K562 (cell line): Measurements from ENCODE around the gene RPL28. TPM values are rescaled to one million over a fixed set of nuclear protein-coding genes. Genes with fewer than 3 reads are reported as not detected.
A peak's percentile ranks its signal among the peaks of the same experiment; 100 is the strongest.

Source experiments
- ARNT ChIP-seq, 2 experiments: fragments of 450-650 bp; IDR thresholded peaks; 2 replicates each; pipeline ENCODE4 v1.6.1; 2016; ENCODE audit warnings: mild to moderate bottlenecking in 1 of 2
- CHD1 ChIP-seq: fragments of 200-600 bp; sonication (generic); IDR thresholded peaks from one replicate; pipeline ENCODE4 v1.6.1; 2012; ENCODE audit warnings: mild to moderate bottlenecking, moderate library complexity, low read length, inconsistent platforms
- ILK ChIP-seq: fragments of 450-650 bp; IDR thresholded peaks from 2 replicates; pipeline ENCODE4 v1.6.1; 2016; ENCODE audit warnings: missing genetic modification characterization, low read depth, mild to moderate bottlenecking, missing compliant biosample characterization, moderate library complexity, borderline replicate concordance
- MCM3 ChIP-seq: fragments of 450-650 bp; IDR thresholded peaks from 2 replicates; pipeline ENCODE4 v1.6.1; 2016
- RBFOX2 ChIP-seq: fragments of 200-400 bp; formaldehyde crosslinking; IDR thresholded peaks from 2 replicates; pipeline ENCODE4 v1.6.1; 2017; ENCODE audit warnings: low read depth, mild to moderate bottlenecking, low read length, moderate library complexity
- RBM25 ChIP-seq: fragments of 200-400 bp; formaldehyde crosslinking; IDR thresholded peaks from 2 replicates; pipeline ENCODE4 v1.6.1; 2018; ENCODE audit warnings: low read length, low read depth, moderate library complexity; ENCODE audit not compliant: severe bottlenecking
- SIN3A ChIP-seq, 2 experiments: fragments of 150-350 bp in 1 of 2; IDR thresholded peaks; 2 replicates each; pipeline ENCODE4 v1.6.1; 2011 to 2016; ENCODE audit warnings: borderline replicate concordance in 2 of 2, low read depth in 2 of 2, low read length in 2 of 2, mild to moderate bottlenecking in 2 of 2, moderate library complexity in 2 of 2; ENCODE audit not compliant: control insufficient read depth in 1 of 2
- SP1 ChIP-seq: sonication (generic); formaldehyde crosslinking; IDR thresholded peaks from 2 replicates; pipeline ENCODE4 v1.8.1; 2022; ENCODE audit warnings: mild to moderate bottlenecking, missing genetic modification reagents
- TEAD1 ChIP-seq, 2 experiments: fragments of 450-650 bp in 1 of 2; sonication (generic) in 1 of 2; formaldehyde crosslinking; IDR thresholded peaks; 2 replicates each; pipeline versions ENCODE4 v1.4.0 to v1.8.0; 2020 to 2022; ENCODE audit warnings: mild to moderate bottlenecking in 2 of 2, missing genetic modification reagents in 1 of 2
- THRAP3 ChIP-seq: fragments of 450-650 bp; IDR thresholded peaks from 2 replicates; pipeline ENCODE4 v1.6.1; 2016; ENCODE audit warnings: mild to moderate bottlenecking, inconsistent platforms, borderline replicate concordance
- ZNF699 ChIP-seq: fragments of 250-450 bp; sonication (Bioruptor Pico); IDR thresholded peaks from 2 replicates; pipeline ENCODE4 v1.8.0; 2021; ENCODE audit warnings: mild to moderate bottlenecking, moderate library complexity; ENCODE audit not compliant: insufficient replicate concordance
- ZNF785 ChIP-seq: fragments of 250-450 bp; sonication (Bioruptor Pico); IDR thresholded peaks from 2 replicates; pipeline ENCODE4 v1.4.0; 2020; ENCODE audit warnings: mild to moderate bottlenecking
- polyA plus RNA-seq, 8 experiments: library from polyadenylated mRNA; depleted of rRNA in 4 of 8; stranded (reverse) in 5 of 8; unstranded in 3 of 8; fragments of >200 nt; fragmentation: Nextera tagmentation in 2 of 8; fragmentation: Illumina TruSeq in 1 of 8; extraction: Ambion mirVana in 2 of 8; extraction: Trizol in 1 of 8; gene quantifications; 2 replicates each; pipeline versions ENCODE4 v1.2.1 to v1.2.3, GENCODE V29; 2011 to 2014; ENCODE audit warnings: inconsistent platforms in 1 of 8, missing spikeins in 1 of 8
- total RNA-seq, 7 experiments: library from RNA; depleted of rRNA in 6 of 7; stranded (reverse); fragments of >200 nt in 6 of 7; fragmentation: Illumina TruSeq in 2 of 7; extraction: Trizol in 2 of 7; gene quantifications; 2 replicates each; pipeline versions ENCODE4 v1.2.1 to v1.2.3, GENCODE V29; 2011 to 2021; ENCODE audit warnings: low replicate concordance in 1 of 7
- TF ChIP-seq, protein P1 (sequence below): fragments of 250-450 bp; sonication (Bioruptor Pico); IDR thresholded peaks from 2 replicates; pipeline ENCODE4 v1.4.0; 2020; ENCODE audit warnings: borderline replicate concordance
- TF ChIP-seq, protein P2 (sequence below): sonication (generic); formaldehyde crosslinking; IDR thresholded peaks from 2 replicates; pipeline ENCODE4 v1.8.0; 2023; ENCODE audit warnings: mild to moderate bottlenecking, missing genetic modification reagents
- TF ChIP-seq, protein P3 (sequence below): IDR thresholded peaks from 3 replicates; pipeline ENCODE4 v1.6.1; 2011; ENCODE audit warnings: borderline replicate concordance, mild to moderate bottlenecking, moderate library complexity; ENCODE audit not compliant: insufficient read length; ENCODE audit errors: extremely low read depth
- TF ChIP-seq, protein P4 (sequence below): fragments of 450-650 bp; IDR thresholded peaks from 2 replicates; pipeline ENCODE4 v1.6.1; 2016; ENCODE audit warnings: antibody characterized with exemption

Gene RPL28
- total and polyA plus RNA-seq, 9 of the 15 experiments (the other 6 are each of a cell fraction or from before 2014, with no cell fraction given), result 124 to 3,106 (median 622) TPM

DNA sequence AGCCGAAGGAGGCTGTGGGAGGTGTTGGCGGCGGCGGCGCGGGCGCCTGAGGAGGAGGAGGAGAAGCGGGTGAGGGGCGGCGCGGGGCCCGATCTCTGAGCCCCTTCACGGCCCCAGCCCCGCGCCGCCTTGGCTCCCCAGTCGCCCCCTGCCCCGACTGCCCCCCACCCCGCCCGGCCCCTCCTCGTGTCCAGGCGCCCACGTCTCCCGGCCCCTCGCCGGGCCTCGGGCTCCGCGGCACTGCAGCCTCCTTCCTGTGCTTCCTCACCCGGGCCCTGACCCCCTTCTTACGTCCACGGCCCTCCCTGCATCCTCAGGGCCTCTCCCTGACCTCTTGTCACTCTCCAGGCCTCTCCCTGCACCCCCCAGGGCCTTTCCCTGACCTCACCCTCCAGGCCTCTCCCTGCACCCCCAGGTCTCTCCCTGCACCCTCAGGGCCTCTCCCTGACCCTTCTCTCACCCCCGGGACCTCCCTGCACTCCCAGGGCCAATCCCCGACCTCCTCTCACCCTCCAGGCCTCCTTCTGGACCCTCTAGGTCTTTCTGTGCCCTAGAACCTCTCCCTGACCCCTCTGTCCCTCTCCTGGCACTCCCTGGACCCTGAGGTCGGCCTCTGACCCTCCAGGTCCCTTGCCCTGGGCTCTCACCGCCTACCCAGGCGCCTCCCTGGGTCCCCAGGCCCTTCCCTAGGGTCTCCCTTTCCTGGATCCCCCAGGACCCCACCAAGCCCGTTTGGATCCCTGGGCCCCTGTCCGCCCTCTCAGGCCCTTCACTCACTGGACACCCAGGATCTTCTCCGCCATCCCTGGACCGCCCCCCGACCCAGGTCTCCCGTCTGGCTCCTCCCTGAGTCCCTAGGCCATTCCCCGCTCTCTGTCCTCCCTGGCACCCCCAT, 45.6 kb upstream of the RPL28 start (continued):
- TF ChIP-seq, protein P1, sequence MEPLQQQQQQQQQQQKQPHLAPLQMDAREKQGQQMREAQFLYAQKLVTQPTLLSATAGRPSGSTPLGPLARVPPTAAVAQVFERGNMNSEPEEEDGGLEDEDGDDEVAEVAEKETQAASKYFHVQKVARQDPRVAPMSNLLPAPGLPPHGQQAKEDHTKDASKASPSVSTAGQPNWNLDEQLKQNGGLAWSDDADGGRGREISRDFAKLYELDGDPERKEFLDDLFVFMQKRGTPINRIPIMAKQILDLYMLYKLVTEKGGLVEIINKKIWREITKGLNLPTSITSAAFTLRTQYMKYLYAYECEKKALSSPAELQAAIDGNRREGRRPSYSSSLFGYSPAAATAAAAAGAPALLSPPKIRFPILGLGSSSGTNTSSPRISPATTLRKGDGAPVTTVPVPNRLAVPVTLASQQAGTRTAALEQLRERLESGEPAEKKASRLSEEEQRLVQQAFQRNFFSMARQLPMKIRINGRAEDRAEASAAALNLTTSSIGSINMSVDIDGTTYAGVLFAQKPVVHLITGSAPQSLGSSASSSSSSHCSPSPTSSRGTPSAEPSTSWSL (CRISPR knock-in tag), result no peak
- TF ChIP-seq ZNF785 (CRISPR knock-in tag) (no peak), THRAP3 (no peak), ILK (tag) (no peak), RBFOX2 (peak; percentile 85), SP1 (CRISPR knock-in tag) (no peak), MCM3 (no peak), SIN3A (IDR thresholded peaks at IDR 0.05; ENCODE audit: borderline replicate concordance in 2 of 2, control insufficient read depth in 1 of 2, low read depth in 2 of 2, low read length in 2 of 2) (peak in 1 of 2 experiments; percentile 9; a peak in 1 of 4 replicates), ZNF699 (CRISPR knock-in tag) (no peak), TEAD1 (CRISPR knock-in tag; IDR thresholded peaks at IDR 0.05) (peak in 1 of 2 experiments; percentile 71; a peak in 1 of 4 replicates), CHD1 (peak; percentile 77), RBM25 (no peak), ARNT (IDR thresholded peaks at IDR 0.05) (no peak)
- TF ChIP-seq, protein P2, sequence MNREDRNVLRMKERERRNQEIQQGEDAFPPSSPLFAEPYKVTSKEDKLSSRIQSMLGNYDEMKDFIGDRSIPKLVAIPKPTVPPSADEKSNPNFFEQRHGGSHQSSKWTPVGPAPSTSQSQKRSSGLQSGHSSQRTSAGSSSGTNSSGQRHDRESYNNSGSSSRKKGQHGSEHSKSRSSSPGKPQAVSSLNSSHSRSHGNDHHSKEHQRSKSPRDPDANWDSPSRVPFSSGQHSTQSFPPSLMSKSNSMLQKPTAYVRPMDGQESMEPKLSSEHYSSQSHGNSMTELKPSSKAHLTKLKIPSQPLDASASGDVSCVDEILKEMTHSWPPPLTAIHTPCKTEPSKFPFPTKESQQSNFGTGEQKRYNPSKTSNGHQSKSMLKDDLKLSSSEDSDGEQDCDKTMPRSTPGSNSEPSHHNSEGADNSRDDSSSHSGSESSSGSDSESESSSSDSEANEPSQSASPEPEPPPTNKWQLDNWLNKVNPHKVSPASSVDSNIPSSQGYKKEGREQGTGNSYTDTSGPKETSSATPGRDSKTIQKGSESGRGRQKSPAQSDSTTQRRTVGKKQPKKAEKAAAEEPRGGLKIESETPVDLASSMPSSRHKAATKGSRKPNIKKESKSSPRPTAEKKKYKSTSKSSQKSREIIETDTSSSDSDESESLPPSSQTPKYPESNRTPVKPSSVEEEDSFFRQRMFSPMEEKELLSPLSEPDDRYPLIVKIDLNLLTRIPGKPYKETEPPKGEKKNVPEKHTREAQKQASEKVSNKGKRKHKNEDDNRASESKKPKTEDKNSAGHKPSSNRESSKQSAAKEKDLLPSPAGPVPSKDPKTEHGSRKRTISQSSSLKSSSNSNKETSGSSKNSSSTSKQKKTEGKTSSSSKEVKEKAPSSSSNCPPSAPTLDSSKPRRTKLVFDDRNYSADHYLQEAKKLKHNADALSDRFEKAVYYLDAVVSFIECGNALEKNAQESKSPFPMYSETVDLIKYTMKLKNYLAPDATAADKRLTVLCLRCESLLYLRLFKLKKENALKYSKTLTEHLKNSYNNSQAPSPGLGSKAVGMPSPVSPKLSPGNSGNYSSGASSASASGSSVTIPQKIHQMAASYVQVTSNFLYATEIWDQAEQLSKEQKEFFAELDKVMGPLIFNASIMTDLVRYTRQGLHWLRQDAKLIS (CRISPR knock-in tag), result peak; percentile 53; the same call in 1 of the 2 replicates
- TF ChIP-seq, protein P3, sequence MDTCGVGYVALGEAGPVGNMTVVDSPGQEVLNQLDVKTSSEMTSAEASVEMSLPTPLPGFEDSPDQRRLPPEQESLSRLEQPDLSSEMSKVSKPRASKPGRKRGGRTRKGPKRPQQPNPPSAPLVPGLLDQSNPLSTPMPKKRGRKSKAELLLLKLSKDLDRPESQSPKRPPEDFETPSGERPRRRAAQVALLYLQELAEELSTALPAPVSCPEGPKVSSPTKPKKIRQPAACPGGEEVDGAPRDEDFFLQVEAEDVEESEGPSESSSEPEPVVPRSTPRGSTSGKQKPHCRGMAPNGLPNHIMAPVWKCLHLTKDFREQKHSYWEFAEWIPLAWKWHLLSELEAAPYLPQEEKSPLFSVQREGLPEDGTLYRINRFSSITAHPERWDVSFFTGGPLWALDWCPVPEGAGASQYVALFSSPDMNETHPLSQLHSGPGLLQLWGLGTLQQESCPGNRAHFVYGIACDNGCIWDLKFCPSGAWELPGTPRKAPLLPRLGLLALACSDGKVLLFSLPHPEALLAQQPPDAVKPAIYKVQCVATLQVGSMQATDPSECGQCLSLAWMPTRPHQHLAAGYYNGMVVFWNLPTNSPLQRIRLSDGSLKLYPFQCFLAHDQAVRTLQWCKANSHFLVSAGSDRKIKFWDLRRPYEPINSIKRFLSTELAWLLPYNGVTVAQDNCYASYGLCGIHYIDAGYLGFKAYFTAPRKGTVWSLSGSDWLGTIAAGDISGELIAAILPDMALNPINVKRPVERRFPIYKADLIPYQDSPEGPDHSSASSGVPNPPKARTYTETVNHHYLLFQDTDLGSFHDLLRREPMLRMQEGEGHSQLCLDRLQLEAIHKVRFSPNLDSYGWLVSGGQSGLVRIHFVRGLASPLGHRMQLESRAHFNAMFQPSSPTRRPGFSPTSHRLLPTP, result no peak
- TF ChIP-seq, protein P4, sequence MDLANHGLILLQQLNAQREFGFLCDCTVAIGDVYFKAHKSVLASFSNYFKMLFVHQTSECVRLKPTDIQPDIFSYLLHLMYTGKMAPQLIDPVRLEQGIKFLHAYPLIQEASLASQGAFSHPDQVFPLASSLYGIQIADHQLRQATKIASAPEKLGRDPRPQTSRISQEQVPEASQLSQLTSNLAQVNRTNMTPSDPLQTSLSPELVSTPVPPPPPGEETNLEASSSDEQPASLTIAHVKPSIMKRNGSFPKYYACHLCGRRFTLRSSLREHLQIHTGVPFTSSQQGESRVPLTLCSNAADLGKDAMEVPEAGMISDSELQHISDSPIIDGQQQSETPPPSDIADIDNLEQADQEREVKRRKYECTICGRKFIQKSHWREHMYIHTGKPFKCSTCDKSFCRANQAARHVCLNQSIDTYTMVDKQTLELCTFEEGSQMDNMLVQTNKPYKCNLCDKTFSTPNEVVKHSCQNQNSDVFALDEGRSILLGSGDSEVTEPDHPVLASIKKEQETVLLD, result 0 out of 2 replicates have a peak, but pooled peaks have one; percentile 21
